SK-N-SH treated with all-trans-retinoic acid at 6 μM for 48 hours (cell line): Measurements from ENCODE around the gene OOSP4A.

Source experiments
- ARNTL ChIP-seq: fragments of 450-650 bp; formaldehyde crosslinking; IDR thresholded peaks from 2 replicates; pipeline ENCODE4 v1.5.0; 2020; ENCODE audit warnings: low read depth, mild to moderate bottlenecking, moderate library complexity, borderline replicate concordance
- PPARA ChIP-seq: fragments of 250-450 bp; sonication (Bioruptor Pico); IDR thresholded peaks from 2 replicates; pipeline ENCODE4 v1.5.0; 2020; ENCODE audit warnings: mild to moderate bottlenecking, borderline replicate concordance
- RARB ChIP-seq: fragments of 250-450 bp; sonication (Bioruptor Pico); IDR thresholded peaks from 2 replicates; pipeline ENCODE4 v1.8.0; 2021; ENCODE audit warnings: mild to moderate bottlenecking, moderate library complexity
- TCF4 ChIP-seq: fragments of 250-450 bp; sonication (Bioruptor Pico); IDR thresholded peaks from 2 replicates; pipeline ENCODE4 v1.8.0; 2021; ENCODE audit warnings: mild to moderate bottlenecking, moderate library complexity, borderline replicate concordance
- ZFP3 ChIP-seq: fragments of 250-450 bp; sonication (Bioruptor Pico); IDR thresholded peaks from 2 replicates; pipeline ENCODE4 v1.5.0; 2020; ENCODE audit warnings: mild to moderate bottlenecking, moderate library complexity
- ZFP30 ChIP-seq: fragments of 450-650 bp; formaldehyde crosslinking; IDR thresholded peaks from 2 replicates; pipeline ENCODE4 v1.5.0; 2022; ENCODE audit warnings: mild to moderate bottlenecking, moderate library complexity
- TF ChIP-seq, protein P1 (sequence below): fragments of 250-450 bp; sonication (Bioruptor Pico); IDR thresholded peaks from 2 replicates; pipeline ENCODE4 v1.5.1; 2021; ENCODE audit warnings: mild to moderate bottlenecking, moderate library complexity
- TF ChIP-seq, protein P2 (sequence below): fragments of 250-450 bp; sonication (Bioruptor Pico); IDR thresholded peaks from 2 replicates; pipeline ENCODE4 v1.8.0; 2020; ENCODE audit warnings: mild to moderate bottlenecking, moderate library complexity, borderline replicate concordance
- TF ChIP-seq, protein P3 (sequence below): fragments of 250-450 bp; sonication (Bioruptor Pico); IDR thresholded peaks from 2 replicates; pipeline ENCODE4 v1.5.1; 2020; ENCODE audit warnings: low read depth, mild to moderate bottlenecking, moderate library complexity
- TF ChIP-seq, protein P4 (sequence below): fragments of 250-450 bp; sonication (Bioruptor Pico); IDR thresholded peaks from 2 replicates; pipeline ENCODE4 v1.8.0; 2021; ENCODE audit warnings: low read depth, mild to moderate bottlenecking, moderate library complexity, borderline replicate concordance

DNA sequence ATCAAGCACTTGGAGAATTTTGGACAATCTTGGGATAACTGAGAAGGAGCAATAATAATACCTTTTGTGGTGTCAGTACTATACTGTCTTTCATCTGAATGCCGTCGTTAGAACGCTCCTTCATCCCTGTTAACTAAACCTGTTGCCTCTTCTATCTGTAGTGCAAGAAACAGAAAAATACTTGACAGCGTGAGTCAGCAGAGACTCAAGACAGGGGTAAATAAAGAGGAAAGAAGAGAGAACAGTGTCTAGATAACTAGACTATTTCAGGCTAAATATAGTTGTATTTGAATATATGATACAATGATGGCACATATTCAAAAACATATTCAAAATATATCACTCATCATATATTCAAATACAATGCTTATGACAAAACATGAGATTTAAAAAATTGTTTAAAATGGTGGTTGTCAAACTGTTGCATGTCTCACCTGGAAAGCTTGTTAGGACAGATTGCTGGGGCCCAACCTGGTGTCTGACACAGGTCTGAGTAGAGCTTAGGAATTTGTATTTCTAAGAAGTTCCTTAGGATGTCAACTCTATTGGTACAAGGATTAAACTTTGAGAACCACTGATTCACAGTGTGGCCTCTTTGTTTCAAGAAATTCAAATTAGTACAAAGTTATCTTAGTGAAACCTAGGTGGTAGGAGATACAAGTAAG lies 17.4 kb downstream of the OOSP4A start:
- no peak for TF ChIP-seq TCF4 (CRISPR knock-in tag)
- TF ChIP-seq ZFP3 (CRISPR knock-in tag), result no peak
- TF ChIP-seq RARB (CRISPR knock-in tag), result no peak
- TF ChIP-seq ARNTL, result no peak
- TF ChIP-seq, protein P1, sequence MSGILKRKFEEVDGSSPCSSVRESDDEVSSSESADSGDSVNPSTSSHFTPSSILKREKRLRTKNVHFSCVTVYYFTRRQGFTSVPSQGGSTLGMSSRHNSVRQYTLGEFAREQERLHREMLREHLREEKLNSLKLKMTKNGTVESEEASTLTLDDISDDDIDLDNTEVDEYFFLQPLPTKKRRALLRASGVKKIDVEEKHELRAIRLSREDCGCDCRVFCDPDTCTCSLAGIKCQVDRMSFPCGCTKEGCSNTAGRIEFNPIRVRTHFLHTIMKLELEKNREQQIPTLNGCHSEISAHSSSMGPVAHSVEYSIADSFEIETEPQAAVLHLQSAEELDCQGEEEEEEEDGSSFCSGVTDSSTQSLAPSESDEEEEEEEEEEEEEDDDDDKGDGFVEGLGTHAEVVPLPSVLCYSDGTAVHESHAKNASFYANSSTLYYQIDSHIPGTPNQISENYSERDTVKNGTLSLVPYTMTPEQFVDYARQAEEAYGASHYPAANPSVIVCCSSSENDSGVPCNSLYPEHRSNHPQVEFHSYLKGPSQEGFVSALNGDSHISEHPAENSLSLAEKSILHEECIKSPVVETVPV (CRISPR knock-in tag), result no peak
- TF ChIP-seq, protein P2, sequence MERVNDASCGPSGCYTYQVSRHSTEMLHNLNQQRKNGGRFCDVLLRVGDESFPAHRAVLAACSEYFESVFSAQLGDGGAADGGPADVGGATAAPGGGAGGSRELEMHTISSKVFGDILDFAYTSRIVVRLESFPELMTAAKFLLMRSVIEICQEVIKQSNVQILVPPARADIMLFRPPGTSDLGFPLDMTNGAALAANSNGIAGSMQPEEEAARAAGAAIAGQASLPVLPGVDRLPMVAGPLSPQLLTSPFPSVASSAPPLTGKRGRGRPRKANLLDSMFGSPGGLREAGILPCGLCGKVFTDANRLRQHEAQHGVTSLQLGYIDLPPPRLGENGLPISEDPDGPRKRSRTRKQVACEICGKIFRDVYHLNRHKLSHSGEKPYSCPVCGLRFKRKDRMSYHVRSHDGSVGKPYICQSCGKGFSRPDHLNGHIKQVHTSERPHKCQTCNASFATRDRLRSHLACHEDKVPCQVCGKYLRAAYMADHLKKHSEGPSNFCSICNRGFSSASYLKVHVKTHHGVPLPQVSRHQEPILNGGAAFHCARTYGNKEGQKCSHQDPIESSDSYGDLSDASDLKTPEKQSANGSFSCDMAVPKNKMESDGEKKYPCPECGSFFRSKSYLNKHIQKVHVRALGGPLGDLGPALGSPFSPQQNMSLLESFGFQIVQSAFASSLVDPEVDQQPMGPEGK, result no peak
- TF ChIP-seq, protein P3, sequence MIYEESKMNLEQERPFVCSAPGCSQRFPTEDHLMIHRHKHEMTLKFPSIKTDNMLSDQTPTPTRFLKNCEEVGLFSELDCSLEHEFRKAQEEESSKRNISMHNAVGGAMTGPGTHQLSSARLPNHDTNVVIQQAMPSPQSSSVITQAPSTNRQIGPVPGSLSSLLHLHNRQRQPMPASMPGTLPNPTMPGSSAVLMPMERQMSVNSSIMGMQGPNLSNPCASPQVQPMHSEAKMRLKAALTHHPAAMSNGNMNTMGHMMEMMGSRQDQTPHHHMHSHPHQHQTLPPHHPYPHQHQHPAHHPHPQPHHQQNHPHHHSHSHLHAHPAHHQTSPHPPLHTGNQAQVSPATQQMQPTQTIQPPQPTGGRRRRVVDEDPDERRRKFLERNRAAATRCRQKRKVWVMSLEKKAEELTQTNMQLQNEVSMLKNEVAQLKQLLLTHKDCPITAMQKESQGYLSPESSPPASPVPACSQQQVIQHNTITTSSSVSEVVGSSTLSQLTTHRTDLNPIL (CRISPR knock-in tag), result no peak
- no peak for TF ChIP-seq ZFP30
- TF ChIP-seq, protein P4, sequence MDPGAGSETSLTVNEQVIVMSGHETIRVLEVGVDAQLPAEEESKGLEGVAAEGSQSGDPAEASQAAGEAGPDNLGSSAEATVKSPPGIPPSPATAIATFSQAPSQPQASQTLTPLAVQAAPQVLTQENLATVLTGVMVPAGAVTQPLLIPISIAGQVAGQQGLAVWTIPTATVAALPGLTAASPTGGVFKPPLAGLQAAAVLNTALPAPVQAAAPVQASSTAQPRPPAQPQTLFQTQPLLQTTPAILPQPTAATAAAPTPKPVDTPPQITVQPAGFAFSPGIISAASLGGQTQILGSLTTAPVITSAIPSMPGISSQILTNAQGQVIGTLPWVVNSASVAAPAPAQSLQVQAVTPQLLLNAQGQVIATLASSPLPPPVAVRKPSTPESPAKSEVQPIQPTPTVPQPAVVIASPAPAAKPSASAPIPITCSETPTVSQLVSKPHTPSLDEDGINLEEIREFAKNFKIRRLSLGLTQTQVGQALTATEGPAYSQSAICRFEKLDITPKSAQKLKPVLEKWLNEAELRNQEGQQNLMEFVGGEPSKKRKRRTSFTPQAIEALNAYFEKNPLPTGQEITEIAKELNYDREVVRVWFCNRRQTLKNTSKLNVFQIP (CRISPR knock-in tag), result no peak
- TF ChIP-seq PPARA (CRISPR knock-in tag), result no peak
